HepG2 (cell line): ENCODE data around the gene SLC2A13. TPM values are rescaled to one million over a fixed set of nuclear protein-coding genes. Genes with fewer than 3 reads are reported as not detected.

Experiments used
- BRCA1 ChIP-seq: sonication (generic); formaldehyde crosslinking; IDR thresholded peaks from 2 replicates; pipeline ENCODE4 v1.4.0; 2020; ENCODE audit warnings: missing genetic modification reagents
- CENPT ChIP-seq: sonication (generic); formaldehyde crosslinking; IDR thresholded peaks from 2 replicates; pipeline ENCODE4 v1.8.0; 2022; ENCODE audit warnings: low read depth, mild to moderate bottlenecking, moderate library complexity, missing genetic modification reagents
- ERF ChIP-seq: IDR thresholded peaks from 2 replicates; pipeline ENCODE4 v1.6.1; 2018; ENCODE audit warnings: missing biosample characterization, missing genetic modification reagents
- FOSL1 ChIP-seq: sonication (generic); formaldehyde crosslinking; IDR thresholded peaks from 2 replicates; pipeline ENCODE4 v1.9.0; 2021; ENCODE audit warnings: missing genetic modification reagents, borderline replicate concordance
- FOSL2 ChIP-seq: sonication (generic); formaldehyde crosslinking; IDR thresholded peaks from 2 replicates; pipeline ENCODE4 v1.4.0; 2020; ENCODE audit warnings: missing genetic modification reagents
- FOXC1 ChIP-seq: sonication (generic); formaldehyde crosslinking; IDR thresholded peaks from 2 replicates; pipeline ENCODE4 v1.8.0; 2022; ENCODE audit warnings: mild to moderate bottlenecking, missing genetic modification reagents, borderline replicate concordance
- MEIS2 ChIP-seq: sonication (generic); formaldehyde crosslinking; IDR thresholded peaks from 2 replicates; pipeline ENCODE4 v1.9.0; 2021; ENCODE audit warnings: mild to moderate bottlenecking, missing genetic modification reagents
- MLLT10 ChIP-seq: sonication (generic); formaldehyde crosslinking; IDR thresholded peaks from 2 replicates; pipeline ENCODE4 v1.4.0; 2020; ENCODE audit warnings: missing genetic modification reagents
- MXI1 ChIP-seq: IDR thresholded peaks from 3 replicates; pipeline ENCODE4 v1.6.1; 2012; ENCODE audit warnings: low read depth, low read length, inconsistent platforms, borderline replicate concordance
- POGZ ChIP-seq: sonication (generic); formaldehyde crosslinking; IDR thresholded peaks from 2 replicates; pipeline ENCODE4 v1.4.0; 2020; ENCODE audit warnings: mild to moderate bottlenecking, missing genetic modification reagents
- RARG ChIP-seq: sonication (generic); formaldehyde crosslinking; IDR thresholded peaks from 2 replicates; pipeline ENCODE4 v1.4.0; 2020; ENCODE audit warnings: low read depth, mild to moderate bottlenecking, missing genetic modification reagents
- SATB2 ChIP-seq: sonication (generic); formaldehyde crosslinking; IDR thresholded peaks from 2 replicates; pipeline ENCODE4 v1.5.0; 2020; ENCODE audit warnings: missing genetic modification reagents
- WIZ ChIP-seq: sonication (generic); formaldehyde crosslinking; IDR thresholded peaks from 2 replicates; pipeline ENCODE4 v1.5.1; 2020; ENCODE audit warnings: mild to moderate bottlenecking, missing genetic modification reagents
- XBP1 ChIP-seq: sonication (generic); formaldehyde crosslinking; IDR thresholded peaks from 2 replicates; pipeline ENCODE4 v1.5.0; 2020; ENCODE audit warnings: missing genetic modification reagents
- ZFP1 ChIP-seq: IDR thresholded peaks from 2 replicates; pipeline ENCODE4 v1.6.1; 2016
- ZFY ChIP-seq: sonication (generic); formaldehyde crosslinking; IDR thresholded peaks from 2 replicates; pipeline ENCODE4 v1.4.0; 2020; ENCODE audit warnings: missing genetic modification reagents
- ZNF263 ChIP-seq: sonication (generic); formaldehyde crosslinking; IDR thresholded peaks from 2 replicates; pipeline ENCODE4 v1.4.0; 2020; ENCODE audit warnings: missing genetic modification reagents
- ZNF503 ChIP-seq: sonication (generic); formaldehyde crosslinking; IDR thresholded peaks from 2 replicates; pipeline ENCODE4 v1.4.0; 2020; ENCODE audit warnings: missing genetic modification reagents
- ZNF550 ChIP-seq: sonication (generic); formaldehyde crosslinking; IDR thresholded peaks from 2 replicates; pipeline ENCODE4 v1.4.0; 2020; ENCODE audit warnings: mild to moderate bottlenecking, missing genetic modification reagents, borderline replicate concordance
- ZNF724P ChIP-seq: sonication (generic); formaldehyde crosslinking; IDR thresholded peaks from 2 replicates; pipeline ENCODE4 v1.8.0; 2022; ENCODE audit warnings: missing genetic modification reagents, borderline replicate concordance
- ZNF788 ChIP-seq: sonication (generic); formaldehyde crosslinking; IDR thresholded peaks from 2 replicates; pipeline ENCODE4 v1.5.0; 2020; ENCODE audit warnings: mild to moderate bottlenecking, missing genetic modification reagents, borderline replicate concordance
- polyA plus RNA-seq, 8 experiments: library from polyadenylated mRNA; depleted of rRNA in 3 of 8; stranded (reverse) in 7 of 8; unstranded in 1 of 8; fragments of >200 nt; fragmentation: Illumina TruSeq in 4 of 8; extraction: Trizol in 4 of 8; gene quantifications; 2 replicates each; pipeline versions ENCODE4 v1.2.1 to v1.2.3, GENCODE V29; 2011 to 2016; ENCODE audit warnings: low read depth in 4 of 8, missing spikeins in 1 of 8, mixed read lengths in 1 of 8; ENCODE audit not compliant: insufficient read depth in 1 of 8
- total RNA-seq, 5 experiments: library from RNA; depleted of rRNA; stranded (reverse); fragments of >200 nt; fragmentation: Illumina TruSeq; extraction: Trizol; gene quantifications; 2 replicates each; pipeline ENCODE4 v1.2.3, GENCODE V29; 2016; ENCODE audit warnings: low read depth in 1 of 5
- TF ChIP-seq, protein P1 (sequence below): sonication (generic); formaldehyde crosslinking; IDR thresholded peaks from 2 replicates; pipeline ENCODE4 v1.4.0; 2020; ENCODE audit warnings: missing genetic modification reagents
- TF ChIP-seq, protein P2 (sequence below): sonication (generic); formaldehyde crosslinking; IDR thresholded peaks from 2 replicates; pipeline ENCODE4 v1.9.0; 2021; ENCODE audit warnings: missing genetic modification reagents, borderline replicate concordance
- TF ChIP-seq, protein P3 (sequence below): sonication (generic); formaldehyde crosslinking; IDR thresholded peaks from 2 replicates; pipeline ENCODE4 v1.5.0; 2020; ENCODE audit warnings: missing genetic modification reagents

The SLC2A13 gene
- total and polyA plus RNA-seq, 2 of the 13 experiments (the other 11 are each of a cell fraction or from before 2014, with no cell fraction given) = 5.5 to 6.0 TPM

DNA sequence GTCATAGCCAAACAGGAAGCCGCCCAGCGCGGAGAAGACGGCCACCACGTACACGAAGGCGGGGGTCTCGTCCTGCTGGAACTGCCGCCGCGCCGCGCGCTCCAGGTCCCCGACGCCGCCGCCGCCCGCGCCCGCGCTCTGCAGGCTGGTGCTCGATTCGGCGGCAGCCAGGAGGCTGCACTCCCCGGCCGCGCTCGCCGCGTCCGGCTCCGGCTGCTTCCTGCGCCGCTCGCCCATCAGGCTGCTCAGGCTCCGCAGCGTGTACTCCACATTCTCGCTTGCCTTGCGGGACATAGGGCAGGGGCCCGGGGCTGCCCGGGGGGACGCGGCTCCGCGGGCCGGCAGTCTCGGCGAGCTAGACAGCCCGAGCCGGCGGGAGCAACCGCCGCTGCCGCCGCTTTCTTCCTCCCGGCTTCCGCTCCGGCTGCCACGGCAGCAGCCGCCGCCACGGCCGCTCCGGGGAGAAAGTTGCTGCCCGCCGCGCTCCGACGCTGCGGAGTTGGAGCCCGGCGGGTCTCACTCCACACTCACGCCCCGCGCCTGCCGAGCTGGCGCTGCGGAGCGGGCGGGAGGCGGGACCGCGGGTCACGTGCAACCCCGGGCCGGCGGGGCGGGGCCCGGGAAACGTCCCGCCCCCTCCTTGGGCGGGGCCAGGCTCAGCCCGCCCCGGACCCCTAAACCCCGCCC, at the start of gene SLC2A13 (continued):
- no peak for TF ChIP-seq RARG
- TF ChIP-seq ZNF788 (CRISPR knock-in tag) = no peak
- TF ChIP-seq BRCA1 = no peak
- TF ChIP-seq FOSL1 (CRISPR knock-in tag) = no peak
- TF ChIP-seq, protein P1, sequence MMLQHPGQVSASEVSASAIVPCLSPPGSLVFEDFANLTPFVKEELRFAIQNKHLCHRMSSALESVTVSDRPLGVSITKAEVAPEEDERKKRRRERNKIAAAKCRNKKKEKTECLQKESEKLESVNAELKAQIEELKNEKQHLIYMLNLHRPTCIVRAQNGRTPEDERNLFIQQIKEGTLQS = no peak
- TF ChIP-seq MLLT10 (CRISPR knock-in tag) = no peak
- TF ChIP-seq POGZ (CRISPR knock-in tag) = no peak
- no peak for TF ChIP-seq FOSL2
- TF ChIP-seq, protein P2, sequence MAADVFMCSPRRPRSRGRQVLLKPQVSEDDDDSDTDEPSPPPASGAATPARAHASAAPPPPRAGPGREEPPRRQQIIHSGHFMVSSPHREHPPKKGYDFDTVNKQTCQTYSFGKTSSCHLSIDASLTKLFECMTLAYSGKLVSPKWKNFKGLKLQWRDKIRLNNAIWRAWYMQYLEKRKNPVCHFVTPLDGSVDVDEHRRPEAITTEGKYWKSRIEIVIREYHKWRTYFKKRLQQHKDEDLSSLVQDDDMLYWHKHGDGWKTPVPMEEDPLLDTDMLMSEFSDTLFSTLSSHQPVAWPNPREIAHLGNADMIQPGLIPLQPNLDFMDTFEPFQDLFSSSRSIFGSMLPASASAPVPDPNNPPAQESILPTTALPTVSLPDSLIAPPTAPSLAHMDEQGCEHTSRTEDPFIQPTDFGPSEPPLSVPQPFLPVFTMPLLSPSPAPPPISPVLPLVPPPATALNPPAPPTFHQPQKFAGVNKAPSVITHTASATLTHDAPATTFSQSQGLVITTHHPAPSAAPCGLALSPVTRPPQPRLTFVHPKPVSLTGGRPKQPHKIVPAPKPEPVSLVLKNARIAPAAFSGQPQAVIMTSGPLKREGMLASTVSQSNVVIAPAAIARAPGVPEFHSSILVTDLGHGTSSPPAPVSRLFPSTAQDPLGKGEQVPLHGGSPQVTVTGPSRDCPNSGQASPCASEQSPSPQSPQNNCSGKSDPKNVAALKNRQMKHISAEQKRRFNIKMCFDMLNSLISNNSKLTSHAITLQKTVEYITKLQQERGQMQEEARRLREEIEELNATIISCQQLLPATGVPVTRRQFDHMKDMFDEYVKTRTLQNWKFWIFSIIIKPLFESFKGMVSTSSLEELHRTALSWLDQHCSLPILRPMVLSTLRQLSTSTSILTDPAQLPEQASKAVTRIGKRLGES (CRISPR knock-in tag) = no peak
- no peak for TF ChIP-seq ERF (CRISPR knock-in tag)
- no peak for TF ChIP-seq XBP1 (CRISPR knock-in tag)
- TF ChIP-seq SATB2 (CRISPR knock-in tag) = no peak
- TF ChIP-seq ZNF263 (CRISPR knock-in tag) = no peak
- peak; percentile 62 for TF ChIP-seq ZFY (CRISPR knock-in tag)
- TF ChIP-seq MEIS2 = no peak; the same call in 1 of the 2 replicates
- no peak for TF ChIP-seq ZNF550 (CRISPR knock-in tag)
- TF ChIP-seq CENPT (CRISPR knock-in tag) = no peak
- no peak for TF ChIP-seq ZFP1 (CRISPR knock-in tag)
- TF ChIP-seq FOXC1 (CRISPR knock-in tag) = no peak; the same call in 1 of the 2 replicates
- TF ChIP-seq, protein P3, sequence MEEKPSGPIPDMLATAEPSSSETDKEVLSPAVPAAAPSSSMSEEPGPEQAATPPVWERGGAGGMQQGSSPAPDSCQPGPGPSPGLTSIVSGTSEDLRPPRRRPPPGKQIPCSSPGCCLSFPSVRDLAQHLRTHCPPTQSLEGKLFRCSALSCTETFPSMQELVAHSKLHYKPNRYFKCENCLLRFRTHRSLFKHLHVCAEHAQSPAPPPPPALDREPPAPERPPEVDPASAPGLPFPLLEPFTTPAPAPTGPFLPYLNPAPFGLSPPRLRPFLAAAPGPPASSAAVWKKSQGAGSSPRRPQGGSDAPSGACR (CRISPR knock-in tag) = no peak
- TF ChIP-seq MXI1 = peak; percentile 29; the same call in 1 of the 3 replicates
- no peak for TF ChIP-seq ZNF724P (CRISPR knock-in tag)
- no peak for TF ChIP-seq ZNF503 (CRISPR knock-in tag)
- TF ChIP-seq WIZ (CRISPR knock-in tag) = no peak
